ENCODE measurements around the gene MYO18B. TPM values are rescaled to one million over a fixed set of nuclear protein-coding genes. Genes with fewer than 3 reads are reported as not detected.

The MYO18B gene
- total and polyA plus RNA-seq, 7 experiments from 2014 or later = 0.22 to 0.97 (median 0.42) TPM; not detected in 2

- intact Hi-C loops (cut with micrococcal nuclease) = no loop called here
- Histone ChIP-seq H3K36me3 (ENCODE audit: control insufficient read depth in 2 of 3, insufficient read depth in 3 of 3, low read length in 3 of 3) (no peaks in the 10 kb centered on the region), H3K27me3 (ENCODE audit: control insufficient read depth in 2 of 2, insufficient read depth in 2 of 2, low read length in 2 of 2) (no peaks in the 10 kb centered on the region), H3K9me3 (ENCODE audit: control insufficient read depth in 2 of 3, low read length in 3 of 3) (no peaks in the 10 kb centered on the region), H3K4me3 (ENCODE audit: low read length) (no peak overlapping the region), H3K4me1 (ENCODE audit: control insufficient read depth in 2 of 2, insufficient read depth in 2 of 2, low read length in 2 of 2) (no peaks in the 10 kb centered on the region), H3K27ac (ENCODE audit: low read depth, low read length) (no peak overlapping the region)
- ATAC-seq (no peak), DNase-seq (no peak)
- H3K4me3 Mint-ChIP-seq = no peak overlapping the region
- ChIA-PET CTCF (no interaction called here), POLR2A (no interaction called here)
- peaks cover 0 to 18% (median 5%) of the 10 kb centered on the region in 5 donors for H3K27me3 Mint-ChIP-seq
- no peak overlapping the region for H3K27ac Mint-ChIP-seq
- H3K9me3 Mint-ChIP-seq = no peaks in the 10 kb centered on the region
- peaks cover 0 to 2% (median 0%) of the 10 kb centered on the region in 7 donors for H3K4me1 Mint-ChIP-seq
- no peaks in the 10 kb centered on the region for H3K36me3 Mint-ChIP-seq
Observed at GRCh38 chr22:25843660-25844405, 101.8 kb downstream of the MYO18B start.

DNA sequence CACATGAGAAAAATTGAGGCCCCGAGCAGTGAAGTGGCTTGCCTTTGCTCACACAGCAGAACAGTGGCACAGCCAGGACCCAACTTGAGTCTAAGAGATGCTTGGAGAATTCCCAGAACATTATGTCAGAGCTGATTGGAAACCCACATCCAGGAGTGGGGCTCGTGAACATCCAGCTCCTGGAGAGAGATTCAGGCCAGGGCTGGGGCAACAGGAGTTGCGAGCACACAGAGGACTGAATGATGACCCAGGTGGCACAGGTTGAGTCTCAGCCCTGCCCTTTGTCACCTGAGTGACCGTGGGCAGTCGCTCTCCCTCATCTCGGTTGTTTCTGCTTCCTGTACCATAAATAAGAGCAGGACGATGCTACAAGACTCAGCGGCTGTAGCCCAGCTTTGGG is 102.6 kb downstream of the MYO18B start:
- H3K4me1 Mint-ChIP-seq = peaks cover 0 to 2% (median 0%) of the 10 kb centered on the region in 7 donors
- Histone ChIP-seq H3K27ac (ENCODE audit: low read depth, low read length) (no peak overlapping the region), H3K9me3 (ENCODE audit: control insufficient read depth in 2 of 3, low read length in 3 of 3) (no peaks in the 10 kb centered on the region), H3K4me3 (ENCODE audit: low read length) (no peak overlapping the region), H3K27me3 (ENCODE audit: control insufficient read depth in 2 of 2, insufficient read depth in 2 of 2, low read length in 2 of 2) (no peaks in the 10 kb centered on the region), H3K36me3 (ENCODE audit: control insufficient read depth in 2 of 3, insufficient read depth in 3 of 3, low read length in 3 of 3) (no peaks in the 10 kb centered on the region), H3K4me1 (ENCODE audit: control insufficient read depth in 2 of 2, insufficient read depth in 2 of 2, low read length in 2 of 2) (no peaks in the 10 kb centered on the region)
- H3K27ac Mint-ChIP-seq = no peak overlapping the region
- ATAC-seq = no peak
- DNase-seq = no peak
- no peaks in the 10 kb centered on the region for H3K9me3 Mint-ChIP-seq
- POLR2A ChIA-PET = no interaction called here
- no peaks in the 10 kb centered on the region for H3K36me3 Mint-ChIP-seq
- peaks cover 0 to 18% (median 5%) of the 10 kb centered on the region in 5 donors for H3K27me3 Mint-ChIP-seq
- intact Hi-C loops (cut with micrococcal nuclease) = no loop called here
- no peak overlapping the region for H3K4me3 Mint-ChIP-seq
- CTCF ChIA-PET = no interaction called here

DNA sequence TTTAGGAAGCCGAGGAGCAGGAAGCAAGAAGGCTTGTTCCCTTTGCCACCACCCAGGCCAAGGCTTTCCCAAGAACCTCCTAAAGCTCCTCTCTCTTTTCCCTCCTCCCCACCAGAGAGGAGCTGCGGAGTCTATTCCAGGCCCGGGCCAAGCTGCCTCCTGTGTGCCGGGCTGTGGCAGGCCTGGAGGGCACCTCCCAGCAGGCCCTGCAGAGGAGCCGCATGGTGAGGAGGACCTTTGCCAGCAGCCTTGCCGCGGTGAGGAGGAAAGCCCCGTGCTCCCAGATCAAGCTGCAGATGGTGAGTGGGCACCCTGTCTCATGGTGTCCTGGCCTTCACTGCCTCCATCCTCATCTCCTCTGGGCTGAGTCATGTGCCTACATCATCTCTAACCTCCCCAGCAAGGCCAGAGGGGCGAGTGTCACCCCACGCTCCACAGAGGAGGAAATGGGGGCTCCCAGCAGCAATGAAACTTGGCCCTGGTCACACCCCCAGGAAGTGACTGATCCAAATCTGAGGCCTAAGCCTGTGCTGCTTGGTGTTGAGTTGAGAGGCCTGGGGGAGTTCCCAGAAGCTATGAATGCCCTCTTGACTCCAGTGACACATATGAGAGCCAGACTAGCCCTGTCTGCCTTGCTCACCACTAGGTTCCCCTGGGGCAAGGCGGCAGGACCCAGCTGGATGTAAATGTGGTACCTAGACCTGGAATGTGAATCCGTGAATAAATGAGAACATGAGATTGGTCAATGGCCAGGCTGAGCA is 104.2 kb downstream of the MYO18B start:
- Histone ChIP-seq H3K4me3 (ENCODE audit: low read length) (no peak overlapping the region), H3K9me3 (ENCODE audit: control insufficient read depth in 2 of 3, low read length in 3 of 3) (no peaks in the 10 kb centered on the region), H3K36me3 (ENCODE audit: control insufficient read depth in 2 of 3, insufficient read depth in 3 of 3, low read length in 3 of 3) (no peaks in the 10 kb centered on the region), H3K27ac (ENCODE audit: low read depth, low read length) (no peak overlapping the region), H3K4me1 (ENCODE audit: control insufficient read depth in 2 of 2, insufficient read depth in 2 of 2, low read length in 2 of 2) (no peaks in the 10 kb centered on the region), H3K27me3 (ENCODE audit: control insufficient read depth in 2 of 2, insufficient read depth in 2 of 2, low read length in 2 of 2) (no peaks in the 10 kb centered on the region)
- Mint-ChIP-seq H3K27me3 (peaks cover 0 to 14% (median 5%) of the 10 kb centered on the region in 5 donors), H3K4me3 (no peak overlapping the region), H3K27ac (no peak overlapping the region), H3K36me3 (no peaks in the 10 kb centered on the region), H3K4me1 (peaks cover 0 to 2% (median 0%) of the 10 kb centered on the region in 7 donors), H3K9me3 (no peaks in the 10 kb centered on the region)
- ChIA-PET CTCF (interaction anchor here (0.7 kb wide), 1 partner anchor 271 kb away, joined by 3 read pairs; no protein-coding TSS in a partner anchor), POLR2A (no interaction called here)
- intact Hi-C loops (cut with micrococcal nuclease) = no loop called here
- ATAC-seq = no peak
- DNase-seq = no peak

GRCh38 chr22:25847451-25847850 is 105.5 kb downstream of the MYO18B start:
- no peaks in the 10 kb centered on the region for H3K9me3 Mint-ChIP-seq
- Histone ChIP-seq H3K27ac (ENCODE audit: low read depth, low read length) (no peak overlapping the region), H3K27me3 (ENCODE audit: control insufficient read depth in 2 of 2, insufficient read depth in 2 of 2, low read length in 2 of 2) (no peaks in the 10 kb centered on the region), H3K9me3 (ENCODE audit: control insufficient read depth in 2 of 3, low read length in 3 of 3) (no peaks in the 10 kb centered on the region), H3K4me1 (ENCODE audit: control insufficient read depth in 2 of 2, insufficient read depth in 2 of 2, low read length in 2 of 2) (no peaks in the 10 kb centered on the region), H3K4me3 (ENCODE audit: low read length) (no peak overlapping the region), H3K36me3 (ENCODE audit: control insufficient read depth in 2 of 3, insufficient read depth in 3 of 3, low read length in 3 of 3) (no peaks in the 10 kb centered on the region)
- DNase-seq = no peak
- POLR2A ChIA-PET = no interaction called here
- peaks cover 0 to 13% (median 12%) of the 10 kb centered on the region in 5 donors for H3K27me3 Mint-ChIP-seq
- CTCF ChIA-PET = no interaction called here
- H3K4me3 Mint-ChIP-seq = no peak overlapping the region
- intact Hi-C loops (cut with micrococcal nuclease) = no loop called here
- peaks cover 0 to 2% (median 0%) of the 10 kb centered on the region in 7 donors for H3K4me1 Mint-ChIP-seq
- H3K27ac Mint-ChIP-seq = no peak overlapping the region
- ATAC-seq = peak; percentile 12
- H3K36me3 Mint-ChIP-seq = no peaks in the 10 kb centered on the region

- Mint-ChIP-seq H3K27ac (no peak overlapping the region), H3K4me3 (no peak overlapping the region)
- POLR2A ChIA-PET = no interaction called here
Observed at GRCh38 chr22:25848954-25849353, 107.0 kb downstream of the MYO18B start.

GRCh38 chr22:25849522-25849921 is 107.5 kb downstream of the MYO18B start:
- POLR2A ChIA-PET = no interaction called here
- no peak for ATAC-seq
- H3K4me1 ChIP-seq (ENCODE audit: control insufficient read depth in 2 of 2, insufficient read depth in 2 of 2, low read length in 2 of 2) = no peaks in the 10 kb centered on the region
- no peak overlapping the region for H3K27ac ChIP-seq (ENCODE audit: low read depth, low read length)
- no peaks in the 10 kb centered on the region for H3K27me3 ChIP-seq (ENCODE audit: control insufficient read depth in 2 of 2, insufficient read depth in 2 of 2, low read length in 2 of 2)
- no peaks in the 10 kb centered on the region for H3K36me3 Mint-ChIP-seq
- peaks cover 0 to 14% (median 12%) of the 10 kb centered on the region in 5 donors for H3K27me3 Mint-ChIP-seq
- H3K9me3 Mint-ChIP-seq = no peaks in the 10 kb centered on the region
- no peaks in the 10 kb centered on the region for H3K9me3 ChIP-seq (ENCODE audit: control insufficient read depth in 2 of 3, low read length in 3 of 3)
- H3K36me3 ChIP-seq (ENCODE audit: control insufficient read depth in 2 of 3, insufficient read depth in 3 of 3, low read length in 3 of 3) = no peaks in the 10 kb centered on the region
- DNase-seq = no peak
- peaks cover 0 to 2% (median 0%) of the 10 kb centered on the region in 7 donors for H3K4me1 Mint-ChIP-seq
- no peak overlapping the region for H3K4me3 Mint-ChIP-seq
- CTCF ChIA-PET = no interaction called here
- no peak overlapping the region for H3K4me3 ChIP-seq (ENCODE audit: low read length)
- intact Hi-C loops (cut with micrococcal nuclease) = no loop called here
- H3K27ac Mint-ChIP-seq = no peak overlapping the region

More at GRCh38 chr22:25848954-25849353, 107.0 kb downstream of the MYO18B start:
- Histone ChIP-seq H3K4me1 (ENCODE audit: control insufficient read depth in 2 of 2, insufficient read depth in 2 of 2, low read length in 2 of 2) (no peaks in the 10 kb centered on the region), H3K27me3 (ENCODE audit: control insufficient read depth in 2 of 2, insufficient read depth in 2 of 2, low read length in 2 of 2) (no peaks in the 10 kb centered on the region), H3K9me3 (ENCODE audit: control insufficient read depth in 2 of 3, low read length in 3 of 3) (no peaks in the 10 kb centered on the region), H3K36me3 (ENCODE audit: control insufficient read depth in 2 of 3, insufficient read depth in 3 of 3, low read length in 3 of 3) (no peaks in the 10 kb centered on the region), H3K4me3 (ENCODE audit: low read length) (no peak overlapping the region), H3K27ac (ENCODE audit: low read depth, low read length) (no peak overlapping the region)
- DNase-seq (no peak), ATAC-seq (no peak)
- intact Hi-C loops (cut with micrococcal nuclease) = no loop called here
- CTCF ChIA-PET = no interaction called here
- peaks cover 0 to 14% (median 12%) of the 10 kb centered on the region in 5 donors for H3K27me3 Mint-ChIP-seq
- no peaks in the 10 kb centered on the region for H3K36me3 Mint-ChIP-seq
- peaks cover 0 to 2% (median 0%) of the 10 kb centered on the region in 7 donors for H3K4me1 Mint-ChIP-seq
- H3K9me3 Mint-ChIP-seq = no peaks in the 10 kb centered on the region
